HFF-Myc (cell line): ENCODE data around the gene OR5D13.

Experiments used
- DNase-seq: peaks from one replicate; pipeline ENCODE4 v3.0.0-alpha.2; 2011; ENCODE audit warnings: low read depth; ENCODE audit errors: extremely low read depth
- H3K4me3 ChIP-seq: replicated peaks from 2 replicates; pipeline ENCODE4 v1.5.1; 2011; ENCODE audit warnings: low read depth, mild to moderate bottlenecking, control low read depth, low read length
- TF ChIP-seq, protein P1 (sequence below): IDR thresholded peaks from 2 replicates; pipeline ENCODE4 v1.5.1; 2012; ENCODE audit warnings: mild to moderate bottlenecking, low read depth, low read length, control low read depth; ENCODE audit errors: missing control alignments

The OR5D13 gene

GRCh38 chr11:55811067-55811466 is 37.8 kb downstream of the OR5D13 start, which contains the start of gene OR5L1:
TSS of gene OR5L1 (plus strand) at chr11:55811367. CDS start at chr11:55811467, 100 bp downstream.
- H3K4me3 ChIP-seq = no peak within 1 kb of the TSS
- no peak for DNase-seq

DNA sequence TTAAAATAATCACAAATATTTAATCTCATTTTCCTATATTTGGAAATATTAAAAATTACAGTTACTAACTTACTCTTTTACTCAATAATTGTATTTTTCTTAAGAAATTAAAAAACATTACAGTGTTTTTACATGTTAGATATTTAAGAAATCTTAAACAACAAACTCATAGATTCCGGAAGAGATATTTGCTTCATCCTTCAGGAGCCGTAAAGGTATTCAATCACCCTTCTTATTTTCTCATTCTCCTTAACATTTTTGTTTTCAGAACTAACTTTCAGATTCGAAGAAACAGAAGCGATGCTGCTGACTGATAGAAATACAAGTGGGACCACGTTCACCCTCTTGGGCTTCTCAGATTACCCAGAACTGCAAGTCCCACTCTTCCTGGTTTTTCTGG is 46.1 kb downstream of the OR5D13 start, which contains the start of gene OR5D18:
OR5D18 (plus strand) TSS at position 301 of the 400 bp plus-strand sequence; CDS start at position 301, 0 bp downstream.
- no peak for DNase-seq
- no peak within 1 kb of the TSS for H3K4me3 ChIP-seq
- TF ChIP-seq, protein P1, sequence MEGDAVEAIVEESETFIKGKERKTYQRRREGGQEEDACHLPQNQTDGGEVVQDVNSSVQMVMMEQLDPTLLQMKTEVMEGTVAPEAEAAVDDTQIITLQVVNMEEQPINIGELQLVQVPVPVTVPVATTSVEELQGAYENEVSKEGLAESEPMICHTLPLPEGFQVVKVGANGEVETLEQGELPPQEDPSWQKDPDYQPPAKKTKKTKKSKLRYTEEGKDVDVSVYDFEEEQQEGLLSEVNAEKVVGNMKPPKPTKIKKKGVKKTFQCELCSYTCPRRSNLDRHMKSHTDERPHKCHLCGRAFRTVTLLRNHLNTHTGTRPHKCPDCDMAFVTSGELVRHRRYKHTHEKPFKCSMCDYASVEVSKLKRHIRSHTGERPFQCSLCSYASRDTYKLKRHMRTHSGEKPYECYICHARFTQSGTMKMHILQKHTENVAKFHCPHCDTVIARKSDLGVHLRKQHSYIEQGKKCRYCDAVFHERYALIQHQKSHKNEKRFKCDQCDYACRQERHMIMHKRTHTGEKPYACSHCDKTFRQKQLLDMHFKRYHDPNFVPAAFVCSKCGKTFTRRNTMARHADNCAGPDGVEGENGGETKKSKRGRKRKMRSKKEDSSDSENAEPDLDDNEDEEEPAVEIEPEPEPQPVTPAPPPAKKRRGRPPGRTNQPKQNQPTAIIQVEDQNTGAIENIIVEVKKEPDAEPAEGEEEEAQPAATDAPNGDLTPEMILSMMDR = no peak

More at GRCh38 chr11:55811067-55811466, 37.8 kb downstream of the OR5D13 start, which contains the start of gene OR5L1:
- TF ChIP-seq, protein P1 = no peak
